GM18909 (cell line): ENCODE data around the gene INF2.
"Not testable (repeated sequence)": the region's sequence is repeated elsewhere in the genome, so short reads cannot be mapped to it uniquely, and the experiment has no call there.

Experiments
- ATAC-seq: cut with Tn5 transposase; IDR thresholded peaks from one replicate; pipeline ENCODE4 v1.9.1; 2021; ENCODE audit warnings: mild to moderate bottlenecking; ENCODE audit not compliant: unreplicated experiment, poor library complexity

INF2 gene

DNA sequence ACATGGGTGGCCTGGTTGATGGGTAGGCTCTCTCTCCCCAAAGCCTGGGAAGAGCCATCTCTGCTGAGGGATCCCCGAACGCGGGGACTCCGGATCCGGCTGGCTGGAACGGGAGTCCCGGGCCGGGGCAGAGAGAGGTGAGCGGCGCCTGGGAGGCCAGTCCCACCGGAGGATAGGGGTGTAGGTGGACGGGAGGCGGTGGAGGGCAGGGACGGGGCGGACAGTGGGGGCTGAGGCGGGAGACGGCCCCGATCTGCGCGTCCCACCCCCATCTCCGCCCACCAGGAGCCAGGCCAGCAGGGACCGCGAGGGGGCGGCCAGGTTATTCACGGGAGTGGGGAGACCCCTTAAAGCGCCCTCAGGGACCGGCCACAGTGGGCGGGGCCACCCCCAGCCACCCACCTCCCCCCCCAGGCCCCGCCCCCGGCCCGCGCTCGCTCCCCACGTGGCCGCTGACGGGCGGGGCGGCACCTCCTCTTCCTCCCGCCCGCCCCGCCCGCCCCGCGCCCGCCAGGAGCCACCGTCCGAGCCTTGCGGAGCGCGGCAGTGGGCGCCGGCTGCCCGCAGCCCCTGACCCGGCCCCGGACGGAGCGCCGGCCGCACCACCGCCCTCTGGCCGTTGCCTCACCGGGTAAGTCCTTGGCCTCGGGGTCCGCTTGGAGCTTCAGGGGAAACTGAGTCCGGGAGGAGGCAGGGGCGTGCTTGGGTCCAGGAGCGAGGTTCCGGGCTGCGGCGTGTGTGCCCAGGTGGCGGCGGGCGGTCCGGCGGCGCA is at the start of gene INF2:
INF2 (plus strand) TSS at position 510 of the 772 bp plus-strand sequence. CDS start 11,748 bp downstream, outside the sequence.
- ATAC-seq = peak; percentile 41

DNA sequence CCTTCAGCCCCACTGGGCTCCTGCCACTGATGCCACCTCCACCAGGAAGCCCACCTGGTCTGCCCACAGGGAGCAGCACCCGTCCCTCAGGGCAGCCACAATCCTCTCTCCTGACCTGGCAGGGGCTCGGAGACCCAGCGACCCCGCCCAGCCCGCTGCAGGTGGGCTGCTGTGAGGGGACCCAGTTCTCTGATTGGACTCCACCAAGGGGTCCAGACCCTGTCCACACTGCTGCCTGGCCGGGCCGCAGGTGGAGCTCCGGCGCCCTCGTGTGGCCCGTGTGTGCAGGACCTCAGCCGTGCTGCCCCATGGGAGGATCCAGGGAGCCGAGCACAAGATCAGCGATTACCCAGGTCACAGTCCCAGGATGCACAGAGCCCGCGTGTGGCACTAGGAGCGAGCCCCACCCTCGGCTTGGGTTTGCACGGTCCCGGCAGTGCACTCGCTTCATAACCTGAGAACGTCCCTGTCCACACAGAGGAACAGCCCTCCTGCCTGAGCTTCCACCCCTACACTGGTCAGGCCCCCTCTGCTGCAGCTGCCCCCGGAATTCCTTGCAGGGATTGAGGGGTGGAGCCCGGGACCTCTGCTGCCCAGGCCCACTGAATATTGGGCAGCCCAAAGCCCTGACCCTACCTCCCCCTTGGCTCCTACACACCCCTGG is 49.4 kb upstream of the INF2 start:
- ATAC-seq = no peak

DNA sequence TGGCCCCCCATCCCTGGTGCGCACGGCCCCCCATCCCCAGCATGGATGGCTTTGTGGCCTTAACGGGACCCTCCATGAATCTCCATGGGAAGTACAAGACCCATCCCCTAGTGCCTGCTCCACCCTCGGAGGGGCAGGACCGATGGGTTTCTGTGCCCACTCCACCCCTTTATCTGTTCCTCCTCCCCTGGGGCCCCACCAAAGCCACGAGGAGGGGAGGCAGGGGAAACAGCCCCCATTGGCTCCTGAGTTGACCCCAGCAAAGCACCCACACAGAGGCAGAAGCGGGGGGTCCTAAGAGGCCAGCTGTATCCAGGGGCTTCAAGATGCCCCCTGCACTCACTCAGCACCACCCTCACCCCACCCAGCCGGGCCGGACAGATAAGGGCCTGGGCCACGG is 48.7 kb upstream of the INF2 start:
- ATAC-seq = no peak

GRCh38 chr14:104641753-104642539 is 47.5 kb upstream of the INF2 start:
- no peak for ATAC-seq

- ATAC-seq = no peak
Observed at GRCh38 chr14:104642540-104642868, 46.9 kb upstream of the INF2 start.

DNA sequence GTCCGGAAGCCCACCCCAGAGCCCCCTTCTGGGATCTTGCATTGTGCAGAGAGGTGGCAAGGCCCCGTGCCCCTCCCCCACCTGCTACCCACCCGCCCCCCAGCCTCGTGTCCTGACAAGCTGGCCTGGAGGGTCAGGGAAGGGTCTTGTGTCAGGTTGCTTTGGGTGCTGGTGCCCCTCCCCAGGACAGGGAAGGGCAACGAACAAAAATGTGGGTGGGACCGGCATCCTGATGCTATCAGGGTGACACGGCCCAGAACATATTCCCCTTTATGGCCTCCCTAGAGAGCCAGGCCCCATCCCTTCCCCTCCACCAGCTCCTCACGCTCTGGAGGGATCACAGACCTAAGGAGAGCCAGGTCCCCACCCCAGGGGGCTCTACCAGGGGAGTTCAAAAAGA is 46.1 kb upstream of the INF2 start:
- ATAC-seq = no peak

DNA sequence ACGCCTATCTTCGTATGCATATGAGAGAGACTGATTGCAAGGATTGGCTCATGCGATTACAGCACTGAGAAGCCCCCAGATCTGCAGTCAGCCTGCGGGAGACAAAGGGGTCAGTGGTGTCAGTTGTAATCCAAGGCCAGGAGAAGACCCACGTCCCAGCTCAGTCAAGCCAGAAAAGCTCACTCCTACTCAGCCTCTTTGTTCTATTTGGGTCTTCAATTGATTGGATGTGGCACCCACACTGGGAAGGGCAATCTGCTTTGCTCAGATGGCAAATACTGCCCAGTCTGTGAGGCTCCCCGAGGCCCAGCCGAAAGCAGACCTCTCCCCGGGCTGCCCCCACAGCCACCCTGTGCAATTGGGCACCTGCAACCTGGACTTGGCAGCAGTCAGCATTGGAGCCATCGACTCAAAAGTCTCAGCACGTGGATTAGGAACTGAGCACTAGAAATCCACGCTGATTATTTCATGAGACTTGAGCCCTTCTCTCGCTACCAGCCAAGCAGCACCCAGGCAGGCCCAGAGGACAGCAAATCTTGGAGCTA is 45.3 kb upstream of the INF2 start:
- ATAC-seq = no peak

GRCh38 chr14:104644656-104645378 is 44.6 kb upstream of the INF2 start:
- no peak for ATAC-seq

- no peak for ATAC-seq
Observed at GRCh38 chr14:104647467-104648043, 41.9 kb upstream of the INF2 start.

DNA sequence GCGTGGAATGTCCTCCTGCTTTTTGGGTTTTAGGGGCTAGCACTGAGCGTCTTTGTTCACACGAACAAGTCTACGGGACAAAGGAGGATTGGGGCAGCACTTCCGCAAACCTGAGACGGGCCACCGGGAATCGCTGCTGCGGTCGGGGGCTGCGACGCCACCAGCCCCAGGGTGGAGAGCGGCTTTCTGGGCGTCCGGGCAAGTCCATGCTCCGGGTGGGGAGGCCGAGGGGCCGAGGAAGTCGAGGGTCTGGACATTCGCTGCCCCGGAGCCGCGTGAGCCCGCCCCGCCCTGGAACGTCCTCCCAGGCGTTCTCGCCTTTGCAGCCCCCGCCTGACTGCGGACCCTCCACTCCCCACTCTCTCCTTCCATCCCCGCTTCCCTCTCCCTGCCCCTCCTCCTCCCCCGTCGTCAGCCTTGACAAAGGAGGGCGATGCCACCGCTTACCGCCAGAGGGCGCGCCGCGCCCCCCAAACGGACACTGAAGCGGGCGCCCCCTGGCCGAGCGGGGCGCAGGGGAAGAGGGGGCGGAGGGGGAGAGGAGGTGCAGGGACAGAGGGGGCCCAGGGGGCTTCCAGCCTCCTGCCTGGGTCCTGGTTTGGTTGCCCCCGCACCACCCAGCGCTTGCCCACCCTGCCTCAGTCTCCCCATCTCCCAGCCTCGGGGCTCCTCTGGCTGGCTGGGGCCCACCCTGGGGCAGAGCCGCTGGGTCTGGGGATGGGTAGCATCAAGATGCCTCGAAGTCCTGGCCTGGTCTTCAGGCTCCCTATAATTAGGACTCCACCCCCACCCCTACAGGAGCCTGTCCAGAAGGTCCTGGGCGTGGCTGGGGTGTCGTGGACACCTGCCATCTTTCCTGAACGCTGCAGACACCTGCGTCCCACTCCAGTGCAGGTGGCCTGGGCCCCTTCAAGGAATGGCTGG is 39.1 kb upstream of the INF2 start:
- ATAC-seq = peak; percentile 65

GRCh38 chr14:104650981-104651875 is 38.2 kb upstream of the INF2 start:
- ATAC-seq = no peak

DNA sequence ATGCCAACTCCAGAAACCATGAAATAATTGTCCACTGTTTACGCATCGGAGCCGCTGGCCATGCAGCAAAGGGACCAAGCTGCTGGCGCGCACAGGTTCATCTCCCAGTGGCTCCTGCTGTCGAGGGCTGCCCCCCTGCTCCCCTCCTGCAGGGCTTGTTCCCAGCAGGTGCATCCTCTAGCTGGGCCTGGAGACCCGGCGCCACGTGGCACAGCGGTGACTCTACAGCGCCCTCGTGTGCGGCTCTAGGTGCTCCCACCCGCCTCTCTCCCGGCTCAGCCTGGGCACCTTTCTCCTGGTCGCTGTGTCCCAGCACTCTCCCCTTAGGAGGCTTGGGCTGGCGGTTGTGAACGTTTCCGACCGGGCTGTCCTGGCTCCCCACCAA is 37.5 kb upstream of the INF2 start:
- no peak for ATAC-seq

GRCh38 chr14:104652386-104652785 is 37.0 kb upstream of the INF2 start:
- no peak for ATAC-seq

GRCh38 chr14:104653130-104653920 is 36.1 kb upstream of the INF2 start:
- ATAC-seq = not testable (repeated sequence)

DNA sequence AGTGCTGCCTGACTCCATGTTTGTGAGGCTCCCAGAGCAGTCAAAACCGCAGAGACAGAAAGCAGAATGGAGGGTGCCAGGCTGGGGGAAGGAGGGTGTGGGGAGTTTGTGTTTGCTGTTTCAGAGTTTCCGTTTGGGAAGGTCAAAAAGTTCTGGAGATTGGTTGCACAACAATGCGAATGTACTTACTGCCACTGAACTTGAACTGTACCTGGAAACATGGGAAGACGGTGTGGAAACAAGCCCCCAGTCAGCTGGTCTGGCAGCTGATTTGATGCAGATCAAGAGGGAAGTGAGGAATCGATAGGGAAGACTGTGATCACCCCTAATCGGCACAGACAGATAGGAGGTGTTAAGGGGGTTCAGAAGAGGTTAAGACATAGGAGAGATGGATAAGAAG is 35.3 kb upstream of the INF2 start:
- ATAC-seq = no peak

GRCh38 chr14:104655128-104655848 is 34.1 kb upstream of the INF2 start:
- no peak for ATAC-seq
